GM23338 (cell line): ENCODE results near the gene METTL21C.

Source experiments
- CREB1 ChIP-seq: fragments of 250-450 bp; sonication (Bioruptor Pico); IDR thresholded peaks from 2 replicates; pipeline ENCODE4 v1.5.0; 2020; ENCODE audit warnings: low read depth, mild to moderate bottlenecking, moderate library complexity
- EZH2 ChIP-seq: fragments of 200-600 bp; sonication (generic); IDR thresholded peaks from one replicate; pipeline ENCODE4 v1.8.0; 2017; ENCODE audit warnings: antibody characterized with exemption, mild to moderate bottlenecking, low read depth; ENCODE audit not compliant: unreplicated experiment
- EZH2phosphoT487 ChIP-seq: fragments of 200-600 bp; sonication (generic); IDR thresholded peaks from one replicate; pipeline ENCODE4 v1.8.1; 2018; ENCODE audit warnings: antibody characterized with exemption; ENCODE audit not compliant: unreplicated experiment
- JUNB ChIP-seq: IDR thresholded peaks from one replicate; pipeline ENCODE4 v1.6.1; 2016; ENCODE audit warnings: antibody characterized with exemption; ENCODE audit not compliant: unreplicated experiment
- POLR2AphosphoS5 ChIP-seq: IDR thresholded peaks from 2 replicates; pipeline ENCODE4 v1.6.1; 2016; ENCODE audit warnings: antibody characterized with exemption, low read depth
- ZNF114 ChIP-seq: fragments of 250-450 bp; sonication (Bioruptor Pico); IDR thresholded peaks from 2 replicates; pipeline ENCODE4 v1.5.0; 2020; ENCODE audit warnings: mild to moderate bottlenecking, moderate library complexity
- ZNF331 ChIP-seq: fragments of 250-450 bp; sonication (Bioruptor Pico); IDR thresholded peaks from 2 replicates; pipeline ENCODE4 v1.5.0; 2020; ENCODE audit warnings: low read depth, mild to moderate bottlenecking, moderate library complexity
- TF ChIP-seq, protein P1 (sequence below), 2 experiments: fragments of 200-600 bp in 1 of 2; sonication (generic) in 1 of 2; conservative IDR thresholded peaks; 2 replicates each; pipeline versions ENCODE4 v1.5.1 to v1.6.1; 2016 to 2017; ENCODE audit warnings: antibody characterized with exemption in 2 of 2, low read depth in 2 of 2, mild to moderate bottlenecking in 2 of 2, moderate library complexity in 1 of 2
- TF ChIP-seq, protein P2 (sequence below): IDR thresholded peaks from one replicate; pipeline ENCODE4 v1.6.1; 2018; ENCODE audit warnings: antibody characterized with exemption; ENCODE audit not compliant: unreplicated experiment

DNA sequence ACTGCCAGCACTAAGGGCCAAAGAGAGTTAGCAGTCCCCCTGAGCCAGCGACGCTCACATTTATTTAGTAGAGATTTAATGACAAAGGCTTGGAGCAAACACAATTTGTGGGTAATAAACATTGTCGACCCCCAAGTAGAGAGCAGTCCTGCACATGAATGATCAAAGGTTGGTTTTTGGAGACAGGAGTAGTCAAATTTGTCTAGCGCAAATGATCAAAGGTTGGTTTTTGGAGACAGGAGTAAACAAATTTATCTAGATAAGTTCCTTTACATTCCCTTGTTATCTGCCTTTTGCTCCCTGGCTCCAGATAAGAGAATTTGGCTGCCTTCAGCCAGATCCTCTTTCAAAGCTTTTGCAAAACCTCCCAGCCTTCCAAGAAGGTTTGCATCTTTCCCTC, 26.9 kb downstream of the METTL21C start:
- TF ChIP-seq, protein P1, sequence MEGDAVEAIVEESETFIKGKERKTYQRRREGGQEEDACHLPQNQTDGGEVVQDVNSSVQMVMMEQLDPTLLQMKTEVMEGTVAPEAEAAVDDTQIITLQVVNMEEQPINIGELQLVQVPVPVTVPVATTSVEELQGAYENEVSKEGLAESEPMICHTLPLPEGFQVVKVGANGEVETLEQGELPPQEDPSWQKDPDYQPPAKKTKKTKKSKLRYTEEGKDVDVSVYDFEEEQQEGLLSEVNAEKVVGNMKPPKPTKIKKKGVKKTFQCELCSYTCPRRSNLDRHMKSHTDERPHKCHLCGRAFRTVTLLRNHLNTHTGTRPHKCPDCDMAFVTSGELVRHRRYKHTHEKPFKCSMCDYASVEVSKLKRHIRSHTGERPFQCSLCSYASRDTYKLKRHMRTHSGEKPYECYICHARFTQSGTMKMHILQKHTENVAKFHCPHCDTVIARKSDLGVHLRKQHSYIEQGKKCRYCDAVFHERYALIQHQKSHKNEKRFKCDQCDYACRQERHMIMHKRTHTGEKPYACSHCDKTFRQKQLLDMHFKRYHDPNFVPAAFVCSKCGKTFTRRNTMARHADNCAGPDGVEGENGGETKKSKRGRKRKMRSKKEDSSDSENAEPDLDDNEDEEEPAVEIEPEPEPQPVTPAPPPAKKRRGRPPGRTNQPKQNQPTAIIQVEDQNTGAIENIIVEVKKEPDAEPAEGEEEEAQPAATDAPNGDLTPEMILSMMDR (conservative IDR thresholded peaks at IDR 0.05; ENCODE audit: low read depth in 2 of 2) = no peak
- TF ChIP-seq EZH2 (no peak), EZH2phosphoT487 (no peak), JUNB (no peak), POLR2AphosphoS5 (no peak), CREB1 (CRISPR knock-in tag) (no peak), ZNF331 (CRISPR knock-in tag) (no peak), ZNF114 (CRISPR knock-in tag) (no peak)
- TF ChIP-seq, protein P2, sequence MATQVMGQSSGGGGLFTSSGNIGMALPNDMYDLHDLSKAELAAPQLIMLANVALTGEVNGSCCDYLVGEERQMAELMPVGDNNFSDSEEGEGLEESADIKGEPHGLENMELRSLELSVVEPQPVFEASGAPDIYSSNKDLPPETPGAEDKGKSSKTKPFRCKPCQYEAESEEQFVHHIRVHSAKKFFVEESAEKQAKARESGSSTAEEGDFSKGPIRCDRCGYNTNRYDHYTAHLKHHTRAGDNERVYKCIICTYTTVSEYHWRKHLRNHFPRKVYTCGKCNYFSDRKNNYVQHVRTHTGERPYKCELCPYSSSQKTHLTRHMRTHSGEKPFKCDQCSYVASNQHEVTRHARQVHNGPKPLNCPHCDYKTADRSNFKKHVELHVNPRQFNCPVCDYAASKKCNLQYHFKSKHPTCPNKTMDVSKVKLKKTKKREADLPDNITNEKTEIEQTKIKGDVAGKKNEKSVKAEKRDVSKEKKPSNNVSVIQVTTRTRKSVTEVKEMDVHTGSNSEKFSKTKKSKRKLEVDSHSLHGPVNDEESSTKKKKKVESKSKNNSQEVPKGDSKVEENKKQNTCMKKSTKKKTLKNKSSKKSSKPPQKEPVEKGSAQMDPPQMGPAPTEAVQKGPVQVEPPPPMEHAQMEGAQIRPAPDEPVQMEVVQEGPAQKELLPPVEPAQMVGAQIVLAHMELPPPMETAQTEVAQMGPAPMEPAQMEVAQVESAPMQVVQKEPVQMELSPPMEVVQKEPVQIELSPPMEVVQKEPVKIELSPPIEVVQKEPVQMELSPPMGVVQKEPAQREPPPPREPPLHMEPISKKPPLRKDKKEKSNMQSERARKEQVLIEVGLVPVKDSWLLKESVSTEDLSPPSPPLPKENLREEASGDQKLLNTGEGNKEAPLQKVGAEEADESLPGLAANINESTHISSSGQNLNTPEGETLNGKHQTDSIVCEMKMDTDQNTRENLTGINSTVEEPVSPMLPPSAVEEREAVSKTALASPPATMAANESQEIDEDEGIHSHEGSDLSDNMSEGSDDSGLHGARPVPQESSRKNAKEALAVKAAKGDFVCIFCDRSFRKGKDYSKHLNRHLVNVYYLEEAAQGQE = no peak
